Measurements from ENCODE around the gene TGFA.

DNA sequence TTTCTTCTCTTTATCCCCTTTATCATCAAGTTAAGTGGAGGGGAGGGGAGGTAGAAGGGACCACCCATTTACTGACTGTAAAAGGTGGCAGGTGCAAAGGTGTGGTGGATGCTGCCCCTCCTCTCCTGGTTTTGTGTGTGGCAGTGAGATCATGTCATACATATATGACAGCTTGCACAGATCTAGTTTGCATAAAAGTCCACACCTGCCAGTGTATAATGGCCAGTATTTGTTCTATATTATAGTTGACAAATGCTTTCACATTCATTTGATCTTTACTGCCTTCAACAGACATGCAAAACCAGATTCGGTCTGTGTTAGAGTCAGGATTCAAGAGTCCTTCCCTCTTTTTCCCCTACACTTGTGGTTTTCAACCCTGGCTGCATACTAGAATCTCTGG is 55.1 kb downstream of the TGFA start:
- TF ChIP-seq, protein P1, sequence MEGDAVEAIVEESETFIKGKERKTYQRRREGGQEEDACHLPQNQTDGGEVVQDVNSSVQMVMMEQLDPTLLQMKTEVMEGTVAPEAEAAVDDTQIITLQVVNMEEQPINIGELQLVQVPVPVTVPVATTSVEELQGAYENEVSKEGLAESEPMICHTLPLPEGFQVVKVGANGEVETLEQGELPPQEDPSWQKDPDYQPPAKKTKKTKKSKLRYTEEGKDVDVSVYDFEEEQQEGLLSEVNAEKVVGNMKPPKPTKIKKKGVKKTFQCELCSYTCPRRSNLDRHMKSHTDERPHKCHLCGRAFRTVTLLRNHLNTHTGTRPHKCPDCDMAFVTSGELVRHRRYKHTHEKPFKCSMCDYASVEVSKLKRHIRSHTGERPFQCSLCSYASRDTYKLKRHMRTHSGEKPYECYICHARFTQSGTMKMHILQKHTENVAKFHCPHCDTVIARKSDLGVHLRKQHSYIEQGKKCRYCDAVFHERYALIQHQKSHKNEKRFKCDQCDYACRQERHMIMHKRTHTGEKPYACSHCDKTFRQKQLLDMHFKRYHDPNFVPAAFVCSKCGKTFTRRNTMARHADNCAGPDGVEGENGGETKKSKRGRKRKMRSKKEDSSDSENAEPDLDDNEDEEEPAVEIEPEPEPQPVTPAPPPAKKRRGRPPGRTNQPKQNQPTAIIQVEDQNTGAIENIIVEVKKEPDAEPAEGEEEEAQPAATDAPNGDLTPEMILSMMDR (tag by site-specific recombination; IDR thresholded peaks at IDR 0.05), result no peak
- TF ChIP-seq, protein P2, sequence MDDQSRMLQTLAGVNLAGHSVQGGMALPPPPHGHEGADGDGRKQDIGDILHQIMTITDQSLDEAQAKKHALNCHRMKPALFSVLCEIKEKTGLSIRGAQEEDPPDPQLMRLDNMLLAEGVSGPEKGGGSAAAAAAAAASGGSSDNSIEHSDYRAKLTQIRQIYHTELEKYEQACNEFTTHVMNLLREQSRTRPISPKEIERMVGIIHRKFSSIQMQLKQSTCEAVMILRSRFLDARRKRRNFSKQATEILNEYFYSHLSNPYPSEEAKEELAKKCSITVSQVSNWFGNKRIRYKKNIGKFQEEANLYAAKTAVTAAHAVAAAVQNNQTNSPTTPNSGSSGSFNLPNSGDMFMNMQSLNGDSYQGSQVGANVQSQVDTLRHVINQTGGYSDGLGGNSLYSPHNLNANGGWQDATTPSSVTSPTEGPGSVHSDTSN (CRISPR knock-in tag; IDR thresholded peaks at IDR 0.05), result no peak
- TF ChIP-seq, protein P3, sequence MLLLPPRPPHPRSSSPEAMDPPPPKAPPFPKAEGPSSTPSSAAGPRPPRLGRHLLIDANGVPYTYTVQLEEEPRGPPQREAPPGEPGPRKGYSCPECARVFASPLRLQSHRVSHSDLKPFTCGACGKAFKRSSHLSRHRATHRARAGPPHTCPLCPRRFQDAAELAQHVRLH (tag by site-specific recombination; IDR thresholded peaks at IDR 0.05), result no peak

All from HEK293 (cell line).